Measurements from ENCODE around the gene ZNF473. TPM values are rescaled to one million over a fixed set of nuclear protein-coding genes. Genes with fewer than 3 reads are reported as not detected.
A peak's percentile ranks its signal among the peaks of the same experiment; 100 is the strongest.

Gene ZNF473
- total and polyA plus RNA-seq, 2 of the 13 experiments (the other 11 are each of a cell fraction or from before 2014, with no cell fraction given) = 5.8 to 11.9 TPM

- peak; percentile 80; the same call in 1 of the 2 replicates for TF ChIP-seq ZNF784 (CRISPR knock-in tag; IDR thresholded peaks at IDR 0.05; ENCODE audit: borderline replicate concordance)
- TF ChIP-seq ZFP91 (CRISPR knock-in tag; IDR thresholded peaks at IDR 0.05; ENCODE audit: borderline replicate concordance) = peak; percentile 90
- peak; percentile 92 for TF ChIP-seq ZNF414 (CRISPR knock-in tag; IDR thresholded peaks at IDR 0.05)
- peak; percentile 66 for TF ChIP-seq BCL6 (CRISPR knock-in tag; IDR thresholded peaks at IDR 0.05)
- TF ChIP-seq XBP1 (CRISPR knock-in tag; IDR thresholded peaks at IDR 0.05) = 0 out of 2 replicates have a peak, but pooled peaks have one; percentile 73
- peak; percentile 88 for TF ChIP-seq ZBTB43 (CRISPR knock-in tag; conservative IDR thresholded peaks at IDR 0.05)
- peak; percentile 72; the same call in 1 of the 2 replicates for TF ChIP-seq FOXP4 (CRISPR knock-in tag; IDR thresholded peaks at IDR 0.05)
- TF ChIP-seq ZNF225 (CRISPR knock-in tag; IDR thresholded peaks at IDR 0.05) = peak; percentile 90; the same call in 1 of the 2 replicates
- TF ChIP-seq MIER3 (CRISPR knock-in tag; IDR thresholded peaks at IDR 0.05; ENCODE audit: borderline replicate concordance) = peak; percentile 87; the same call in 1 of the 2 replicates
- no peak for TF ChIP-seq ZNF7 (CRISPR knock-in tag; IDR thresholded peaks at IDR 0.05)
- no peak for TF ChIP-seq PAWR (CRISPR knock-in tag; IDR thresholded peaks at IDR 0.05; ENCODE audit: borderline replicate concordance)
- TF ChIP-seq ATF4 (CRISPR knock-in tag; IDR thresholded peaks at IDR 0.05) = peak in 1 of 2 experiments; percentile 85; a peak in 2 of 4 replicates
- TF ChIP-seq ZFP1 (CRISPR knock-in tag; IDR thresholded peaks at IDR 0.05) = no peak
- TF ChIP-seq ZBTB1 (CRISPR knock-in tag; IDR thresholded peaks at IDR 0.05; ENCODE audit: borderline replicate concordance) = no peak
- TF ChIP-seq BATF2 (CRISPR knock-in tag; IDR thresholded peaks at IDR 0.05) = peak; percentile 96
- TF ChIP-seq ZNF101 (CRISPR knock-in tag; IDR thresholded peaks at IDR 0.05; ENCODE audit: borderline replicate concordance, low read depth) = peak; percentile 95; the same call in 1 of the 2 replicates
- TF ChIP-seq SNRNP70 (IDR thresholded peaks at IDR 0.05; ENCODE audit: low read depth, low read length) = no peak
Measured at GRCh38 chr19:50025794-50026549, at the start of gene ZNF473 (continued).
